Vagina (tissue), 2 donors: ENCODE measurements around the gene NDUFS2.

ENCODE experiments used
- CTCF ChIP-seq, 3 experiments: fragments of 450-650 bp in 2 of 3; fragments of 200-600 bp in 1 of 3; sonication (generic) in 1 of 3; IDR thresholded peaks; one replicate each; pipeline ENCODE4 v1.5.1; 2017 to 2019; ENCODE audit warnings: antibody characterized with exemption in 3 of 3, mild to moderate bottlenecking in 2 of 3, moderate library complexity in 2 of 3
- POLR2AphosphoS5 ChIP-seq, 2 donors: sonication (generic); formaldehyde crosslinking; IDR thresholded peaks; one replicate each; pipeline ENCODE4 v1.9.0; 2017; ENCODE audit warnings: antibody characterized with exemption in 2 of 2, mild to moderate bottlenecking in 2 of 2, low read depth in 1 of 2; ENCODE audit not compliant: insufficient read depth in 1 of 2

GRCh38 chr1:161164901-161165610 lies 37.1 kb upstream of the NDUFS2 start:
- TF ChIP-seq CTCF (IDR thresholded peaks at IDR 0.05) (no peak), POLR2AphosphoS5 (IDR thresholded peaks at IDR 0.05; ENCODE audit: insufficient read depth in 1 of 2, low read depth in 1 of 2) (no peak)
